HepG2 (cell line): ENCODE measurements around the gene SCUBE2. TPM values are rescaled to one million over a fixed set of nuclear protein-coding genes. Genes with fewer than 3 reads are reported as not detected.
A peak's percentile ranks its signal among the peaks of the same experiment; 100 is the strongest.

Experiments used
- ATAC-seq: fragments of 200-7000 bp; cut with Tn5 transposase; 3 replicates; pipeline ENCODE4 v1.9.1; 2020; ENCODE audit warnings: mild to moderate bottlenecking, moderate library complexity
- BruUV-seq: library from RNA; stranded (reverse); fragments of 400-500 nt; replicated peaks from 2 replicates; lab custom pipeline; 2021; lab: Mats Ljungman, UMichigan
- CTCF ChIA-PET: fragments of 300-600 bp; formaldehyde crosslinking; extraction: SDS; loops from one replicate; lab custom pipeline; 2021; ENCODE audit warnings: low total read pairs, inconsistent platforms, low intra/inter-chr PET ratio; lab: Yijun Ruan, JAX
- POLR2A ChIA-PET: fragments of 350-600 bp; sonication (Branson Sonifier 250); formaldehyde crosslinking; loops from one replicate; lab custom pipeline; 2020; ENCODE audit warnings: antibody characterized with exemption, inconsistent platforms; lab: Yijun Ruan, JAX
- DNase-seq: peaks from one replicate; pipeline ENCODE4 v3.0.0-alpha.2; 2015; ENCODE audit warnings: low spot score
- FAIRE-seq: peaks from 3 replicates; lab custom pipeline; 2011; peaks lifted over from hg19 to GRCh38; lab: Jason Lieb, UNC
- H2AFZ ChIP-seq: one replicate; pipeline ENCODE4 v1.6.1; 2011; ENCODE audit warnings: low read length, inconsistent platforms
- H3K27ac ChIP-seq: fragments of 300-600 bp; 3 replicates; pipeline ENCODE4 v1.8.0; 2011; ENCODE audit warnings: mixed run types, mild to moderate bottlenecking, mixed read lengths, low read length, inconsistent platforms; ENCODE audit not compliant: insufficient read depth; ENCODE audit errors: extremely low read length
- H3K27me3 ChIP-seq, 2 experiments: fragments of 200-600 bp in 1 of 2; 2 replicates in 1 of 2; 3 replicates in 1 of 2; pipeline versions ENCODE4 v1.6.0 to v1.8.0; 2011; ENCODE audit warnings: low read length in 2 of 2, mild to moderate bottlenecking in 2 of 2, moderate library complexity in 2 of 2, inconsistent platforms in 1 of 2; ENCODE audit not compliant: insufficient read depth in 2 of 2, control insufficient read depth in 1 of 2
- H3K36me3 ChIP-seq, 2 experiments: fragments of 200-600 bp in 1 of 2; replicated peaks in 1 of 2; 2 replicates in 1 of 2; 3 replicates in 1 of 2; pipeline versions ENCODE4 v1.5.1 to v1.8.0; 2011; ENCODE audit warnings: low read length in 2 of 2, inconsistent platforms in 1 of 2; ENCODE audit not compliant: insufficient read depth in 2 of 2, control insufficient read depth in 1 of 2
- H3K4me1 ChIP-seq: 2 replicates; pipeline ENCODE4 v1.5.1; 2012; ENCODE audit warnings: low read length, inconsistent platforms; ENCODE audit not compliant: insufficient read depth
- H3K4me2 ChIP-seq: 2 replicates; pipeline ENCODE4 v1.6.0; 2011; ENCODE audit warnings: low read depth, low read length, inconsistent platforms
- H3K4me3 ChIP-seq, 3 experiments: fragments of 200-600 bp in 1 of 3; sonication (generic), shearing (Covaris generic) in 1 of 3; replicated peaks in 1 of 3; 2 replicates each; pipeline ENCODE4 v1.5.1; 2011 to 2016; ENCODE audit warnings: low read length in 3 of 3, inconsistent platforms in 2 of 3, low read depth in 2 of 3, mild to moderate bottlenecking in 2 of 3, control low read depth in 1 of 3, mixed read lengths in 1 of 3; ENCODE audit not compliant: insufficient read depth in 1 of 3
- H3K79me2 ChIP-seq: one replicate; pipeline ENCODE4 v1.6.1; 2011; ENCODE audit warnings: low read length, inconsistent platforms; ENCODE audit not compliant: insufficient read depth
- H3K9ac ChIP-seq: 2 replicates; pipeline ENCODE4 v1.6.0; 2011; ENCODE audit warnings: mild to moderate bottlenecking, low read depth, low read length, inconsistent platforms; ENCODE audit not compliant: insufficient read depth
- H3K9me3 ChIP-seq: 2 replicates; pipeline ENCODE4 v1.5.1; 2012; ENCODE audit warnings: mild to moderate bottlenecking, low read length
- H4K20me1 ChIP-seq: 2 replicates; pipeline ENCODE4 v1.6.0; 2011; ENCODE audit warnings: inconsistent platforms, mild to moderate bottlenecking, low read length, moderate library complexity; ENCODE audit not compliant: insufficient read depth
- EZH2 ChIP-seq: conservative IDR thresholded peaks from 2 replicates; pipeline ENCODE4 v1.6.1; 2012; ENCODE audit warnings: mild to moderate bottlenecking, low read depth, low read length, moderate library complexity
- GATAD1 ChIP-seq: IDR thresholded peaks from 2 replicates; pipeline ENCODE4 v1.6.1; 2016; ENCODE audit warnings: missing genetic modification reagents, missing compliant biosample characterization
- KMT2A ChIP-seq: sonication (generic); formaldehyde crosslinking; IDR thresholded peaks from 2 replicates; pipeline ENCODE4 v1.4.0; 2020; ENCODE audit warnings: missing genetic modification reagents
- MEIS2 ChIP-seq: sonication (generic); formaldehyde crosslinking; IDR thresholded peaks from 2 replicates; pipeline ENCODE4 v1.9.0; 2021; ENCODE audit warnings: mild to moderate bottlenecking, missing genetic modification reagents
- RBFOX2 ChIP-seq: fragments of 200-400 bp; formaldehyde crosslinking; IDR thresholded peaks from 2 replicates; pipeline ENCODE4 v1.6.1; 2017; ENCODE audit warnings: low read depth, mild to moderate bottlenecking, low read length
- YEATS4 ChIP-seq: sonication (generic); formaldehyde crosslinking; IDR thresholded peaks from 2 replicates; pipeline ENCODE4 v1.4.0; 2020; ENCODE audit warnings: missing genetic modification reagents, borderline replicate concordance
- ZNF557 ChIP-seq: sonication (generic); formaldehyde crosslinking; IDR thresholded peaks from 2 replicates; pipeline ENCODE4 v1.4.0; 2020; ENCODE audit warnings: missing genetic modification reagents
- ZNF709 ChIP-seq: sonication (generic); formaldehyde crosslinking; IDR thresholded peaks from 2 replicates; pipeline ENCODE4 v1.5.0; 2020; ENCODE audit warnings: mild to moderate bottlenecking, missing genetic modification reagents
- ZNF713 ChIP-seq: sonication (generic); formaldehyde crosslinking; IDR thresholded peaks from 2 replicates; pipeline ENCODE4 v1.4.0; 2020; ENCODE audit warnings: mild to moderate bottlenecking, missing genetic modification reagents
- WGBS: methylation state at CpG from one replicate; pipeline ENCODE4 v1.1.6; 2017; ENCODE audit warnings: low lambda C conversion rate; 5-methylcytosine and 5-hydroxymethylcytosine counted together
- in situ Hi-C: cut with HindIII; loops from 2 replicates; pipeline ENCODE4 v1.10.0; 2017; ENCODE audit warnings: low pct_unique_long_range_greater_than_20kb; ENCODE audit not compliant: extremely low pct_ligation_motif_present
- intact Hi-C: fragments of 100-400 bp; cut with micrococcal nuclease; formaldehyde crosslinking; loops from one replicate; pipeline ENCODE4 v1.10.0; 2022; ENCODE audit not compliant: unreplicated experiment
- polyA plus RNA-seq, 8 experiments: library from polyadenylated mRNA; depleted of rRNA in 3 of 8; stranded (reverse) in 7 of 8; unstranded in 1 of 8; fragments of >200 nt; fragmentation: Illumina TruSeq in 4 of 8; extraction: Trizol in 4 of 8; gene quantifications; 2 replicates each; pipeline versions ENCODE4 v1.2.1 to v1.2.3, GENCODE V29; 2011 to 2016; ENCODE audit warnings: low read depth in 4 of 8, missing spikeins in 1 of 8, mixed read lengths in 1 of 8; ENCODE audit not compliant: insufficient read depth in 1 of 8
- total RNA-seq, 5 experiments: library from RNA; depleted of rRNA; stranded (reverse); fragments of >200 nt; fragmentation: Illumina TruSeq; extraction: Trizol; gene quantifications; 2 replicates each; pipeline ENCODE4 v1.2.3, GENCODE V29; 2016; ENCODE audit warnings: low read depth in 1 of 5
- TF ChIP-seq, protein P1 (sequence below): sonication (generic); formaldehyde crosslinking; IDR thresholded peaks from 2 replicates; pipeline ENCODE4 v1.9.0; 2021; ENCODE audit warnings: missing genetic modification reagents, mild to moderate bottlenecking, borderline replicate concordance
- TF ChIP-seq, protein P2 (sequence below): sonication (generic); formaldehyde crosslinking; IDR thresholded peaks from 2 replicates; pipeline ENCODE4 v1.5.1; 2020; ENCODE audit warnings: mild to moderate bottlenecking, missing genetic modification reagents, moderate library complexity

Gene SCUBE2
- total and polyA plus RNA-seq, 2 of the 13 experiments (the other 11 are each of a cell fraction or from before 2014, with no cell fraction given): 0.09 TPM; not detected in 1

DNA sequence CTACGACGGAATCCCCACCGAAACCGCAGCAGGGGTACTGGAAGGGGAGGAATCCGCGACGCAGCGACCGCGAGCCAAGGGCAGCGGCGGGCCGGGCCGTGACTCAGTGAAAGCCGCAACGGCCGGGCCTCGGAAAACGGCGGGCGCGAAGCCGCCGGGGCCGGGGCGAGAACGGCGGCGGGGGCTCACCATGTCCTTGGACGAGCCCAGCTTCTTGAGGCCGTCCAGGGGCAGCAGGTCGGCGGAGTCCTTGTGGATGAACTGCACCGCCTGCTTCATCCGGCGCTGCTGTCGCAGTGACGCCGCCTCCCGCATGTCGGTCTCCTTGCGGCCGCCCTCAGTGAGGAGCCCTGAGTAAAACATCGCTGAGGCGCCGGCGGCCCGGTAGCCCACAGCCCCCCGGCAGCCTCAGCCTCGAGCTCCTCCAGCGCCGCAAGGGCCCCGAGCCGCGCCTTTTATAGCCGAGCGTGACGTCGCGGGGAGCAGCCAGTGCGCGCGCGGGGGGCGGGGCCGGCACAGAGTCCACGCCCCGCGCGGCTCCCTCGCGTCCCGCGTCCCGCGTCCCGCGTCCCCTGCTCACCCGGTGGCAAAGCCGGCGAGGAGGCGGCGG, 87.7 kb downstream of the SCUBE2 start, which contains the start of gene NRIP3 (continued):
- TF ChIP-seq, protein P1, sequence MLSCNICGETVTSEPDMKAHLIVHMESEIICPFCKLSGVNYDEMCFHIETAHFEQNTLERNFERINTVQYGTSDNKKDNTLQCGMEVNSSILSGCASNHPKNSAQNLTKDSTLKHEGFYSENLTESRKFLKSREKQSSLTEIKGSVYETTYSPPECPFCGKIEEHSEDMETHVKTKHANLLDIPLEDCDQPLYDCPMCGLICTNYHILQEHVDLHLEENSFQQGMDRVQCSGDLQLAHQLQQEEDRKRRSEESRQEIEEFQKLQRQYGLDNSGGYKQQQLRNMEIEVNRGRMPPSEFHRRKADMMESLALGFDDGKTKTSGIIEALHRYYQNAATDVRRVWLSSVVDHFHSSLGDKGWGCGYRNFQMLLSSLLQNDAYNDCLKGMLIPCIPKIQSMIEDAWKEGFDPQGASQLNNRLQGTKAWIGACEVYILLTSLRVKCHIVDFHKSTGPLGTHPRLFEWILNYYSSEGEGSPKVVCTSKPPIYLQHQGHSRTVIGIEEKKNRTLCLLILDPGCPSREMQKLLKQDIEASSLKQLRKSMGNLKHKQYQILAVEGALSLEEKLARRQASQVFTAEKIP: no peak
- TF ChIP-seq GATAD1 (no peak), YEATS4 (CRISPR knock-in tag) (peak; percentile 43; the same call in 1 of the 2 replicates), ZNF713 (no peak), EZH2 (0 out of 2 replicates have a peak, but pooled peaks have one; percentile 72), RBFOX2 (0 out of 2 replicates have a peak, but pooled peaks have one; percentile 30), ZNF709 (CRISPR knock-in tag) (peak; percentile 57; the same call in 1 of the 2 replicates), MEIS2 (CRISPR knock-in tag) (peak; percentile 42; the same call in 1 of the 2 replicates)
- TF ChIP-seq, protein P2, sequence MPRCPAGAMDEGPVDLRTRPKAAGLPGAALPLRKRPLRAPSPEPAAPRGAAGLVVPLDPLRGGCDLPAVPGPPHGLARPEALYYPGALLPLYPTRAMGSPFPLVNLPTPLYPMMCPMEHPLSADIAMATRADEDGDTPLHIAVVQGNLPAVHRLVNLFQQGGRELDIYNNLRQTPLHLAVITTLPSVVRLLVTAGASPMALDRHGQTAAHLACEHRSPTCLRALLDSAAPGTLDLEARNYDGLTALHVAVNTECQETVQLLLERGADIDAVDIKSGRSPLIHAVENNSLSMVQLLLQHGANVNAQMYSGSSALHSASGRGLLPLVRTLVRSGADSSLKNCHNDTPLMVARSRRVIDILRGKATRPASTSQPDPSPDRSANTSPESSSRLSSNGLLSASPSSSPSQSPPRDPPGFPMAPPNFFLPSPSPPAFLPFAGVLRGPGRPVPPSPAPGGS (CRISPR knock-in tag): 0 out of 2 replicates have a peak, but pooled peaks have one; percentile 54

DNA sequence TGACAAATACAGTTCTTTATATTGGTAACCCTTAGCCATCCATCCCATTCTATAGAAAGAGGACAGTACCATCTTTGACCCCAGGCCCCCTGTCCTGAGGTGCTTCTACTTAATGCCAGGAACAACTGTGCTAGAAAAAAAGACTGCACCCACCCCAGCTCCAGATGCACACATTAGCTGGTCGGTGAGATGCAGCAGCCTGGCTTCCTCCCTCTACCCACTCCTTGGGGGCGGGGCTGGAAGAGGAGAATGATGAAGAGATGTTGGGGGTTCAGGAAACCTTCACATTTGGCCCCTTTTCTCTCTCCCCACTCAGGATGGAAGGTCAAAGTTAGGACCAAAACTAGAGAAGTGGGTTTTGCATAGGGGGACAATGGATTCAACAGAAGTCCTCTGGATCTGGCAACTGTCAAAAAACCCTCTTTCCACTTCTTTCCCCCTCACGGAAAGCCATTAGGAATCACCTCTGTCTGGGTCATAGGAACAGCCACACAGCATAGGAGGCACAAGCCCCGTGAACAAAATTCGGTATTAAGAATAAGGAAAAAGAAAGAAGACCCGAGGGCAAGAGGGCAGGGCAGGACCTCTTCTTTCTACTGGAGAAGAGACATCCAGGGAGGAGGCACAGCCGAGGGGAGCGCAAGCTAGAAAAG, 88.4 kb downstream of the SCUBE2 start:
- Histone ChIP-seq H3K27me3 (peaks cover 1 to 50% of the 10 kb centered on the region in 2 experiments), H3K4me1 (peaks cover 17% of the 10 kb centered on the region), H3K9me3 (no peaks in the 10 kb centered on the region), H3K4me2 (peak overlapping the region; percentile 79), H2AFZ (no peak overlapping the region), H3K4me3 (peak overlapping the region in 2 of 3 experiments; percentile 51 to 67; a peak in 2 of 6 replicates), H4K20me1 (no peaks in the 10 kb centered on the region), H3K27ac (no peak overlapping the region), H3K9ac (no peak overlapping the region), H3K36me3 (no peaks in the 10 kb centered on the region), H3K79me2 (no peaks in the 10 kb centered on the region)
- WGBS: 23% methylated on average over 8 of the region's 8 CpGs
- intact Hi-C loops (no loop called here), in situ Hi-C loops (no loop called here)
- ChIA-PET POLR2A (no interaction called here), CTCF (no interaction called here)
- ATAC-seq (no peak), DNase-seq (no peak), FAIRE-seq (no peak)
- TF ChIP-seq KMT2A (no peak), ZNF557 (CRISPR knock-in tag) (no peak), EZH2 (peak; percentile 87; the same call in 1 of the 2 replicates)
- no TSS peak for BruUV-seq
